Purkinje cell (primary cell): ENCODE data around the gene SERPINA1. TPM values are rescaled to one million over a fixed set of nuclear protein-coding genes. Genes with fewer than 3 reads are reported as not detected.

Experiments
- polyA plus RNA-seq: library from polyadenylated mRNA; unstranded; fragments of >200 nt; fragmentation: Nextera tagmentation; gene quantifications from 2 replicates; pipeline ENCODE4 v1.2.1, GENCODE V29; 2014

SERPINA1 gene
- 0.42 TPM in 1 of 2 replicates, not detected in the other for polyA plus RNA-seq

GRCh38 chr14:94388384-94389103 lies at the start of gene SERPINA1:
SERPINA1 (minus strand) TSS chr14:94388602; CDS start chr14:94383237, 5,365 bp downstream.

GRCh38 chr14:94366146-94366915 lies 22.1 kb downstream of the SERPINA1 start, which contains the start of gene SERPINA2:
SERPINA2 (minus strand) TSS chr14:94366698.

Other genes with a start within 250 kb of the SERPINA1 start
- 87.8 and 101 TPM in 2 replicates for gene PPP4R4, start 214.3 kb downstream of the SERPINA1 start, polyA plus RNA-seq
- 0.84 and 1.7 TPM in 2 replicates for gene SERPINA10, start 95.3 kb downstream of the SERPINA1 start, polyA plus RNA-seq
- gene SERPINA6, start 65.3 kb downstream of the SERPINA1 start, polyA plus RNA-seq: not detected in 2 replicates
- not detected in 2 replicates for gene SERPINA2, start 21.9 kb downstream of the SERPINA1 start, polyA plus RNA-seq
- gene SERPINA11, start 64.2 kb upstream of the SERPINA1 start, polyA plus RNA-seq: not detected in 2 replicates
- not detected in 2 replicates for gene SERPINA9, start 87.6 kb upstream of the SERPINA1 start, polyA plus RNA-seq
- gene SERPINA12, start 120.9 kb upstream of the SERPINA1 start, polyA plus RNA-seq: not detected in 2 replicates
- gene SERPINA4, start 172.8 kb upstream of the SERPINA1 start, polyA plus RNA-seq: not detected in 2 replicates
- not detected in 2 replicates for gene SERPINA5, start 192.8 kb upstream of the SERPINA1 start, polyA plus RNA-seq
- 1.1 TPM in 1 of 2 replicates, not detected in the other for gene SERPINA3, start 223.8 kb upstream of the SERPINA1 start, polyA plus RNA-seq